DOHH2 (cell line): Measurements from ENCODE around the gene HEATR9.

ENCODE experiments used
- H3F3A ChIP-seq: fragments of 200-600 bp; sonication (generic), shearing (Covaris generic); 2 replicates; pipeline ENCODE4 v1.6.0; 2016; ENCODE audit warnings: antibody characterized with exemption, mild to moderate bottlenecking; ENCODE audit not compliant: control insufficient read depth, insufficient read depth
- H3K27ac ChIP-seq: fragments of 200-600 bp; sonication (generic); 2 replicates; pipeline ENCODE4 v1.5.1; 2014; ENCODE audit warnings: low read depth, mild to moderate bottlenecking, low read length, moderate library complexity
- H3K27me3 ChIP-seq: fragments of 200-600 bp; sonication (generic); 2 replicates; pipeline ENCODE4 v1.6.1; 2014; ENCODE audit warnings: mild to moderate bottlenecking, low read length, mixed read lengths; ENCODE audit not compliant: control insufficient read depth
- H3K36me3 ChIP-seq: fragments of 200-600 bp; sonication (generic); 2 replicates; pipeline ENCODE4 v1.6.1; 2014; ENCODE audit warnings: mild to moderate bottlenecking, low read length, moderate library complexity, mixed read lengths; ENCODE audit not compliant: control insufficient read depth
- H3K4me1 ChIP-seq: fragments of 200-600 bp; sonication (generic); 2 replicates; pipeline ENCODE4 v1.6.1; 2014; ENCODE audit warnings: mild to moderate bottlenecking, low read length, mixed read lengths; ENCODE audit not compliant: control insufficient read depth
- H3K4me2 ChIP-seq: fragments of 200-600 bp; sonication (generic); 2 replicates; pipeline ENCODE4 v1.6.0; 2014; ENCODE audit warnings: mild to moderate bottlenecking, low read length, moderate library complexity
- H3K4me3 ChIP-seq: fragments of 200-600 bp; sonication (generic); 2 replicates; pipeline ENCODE4 v1.5.1; 2014; ENCODE audit warnings: mild to moderate bottlenecking, low read length, mixed read lengths
- H3K79me2 ChIP-seq: fragments of 200-600 bp; sonication (generic); 2 replicates; pipeline ENCODE4 v1.6.1; 2014; ENCODE audit warnings: mild to moderate bottlenecking, low read length, mixed read lengths; ENCODE audit not compliant: control insufficient read depth
- H3K9me2 ChIP-seq: fragments of 200-600 bp; sonication (generic); replicated peaks from 2 replicates; pipeline ENCODE4 v1.6.1; 2014; ENCODE audit warnings: mild to moderate bottlenecking, low read length, mixed read lengths; ENCODE audit not compliant: control insufficient read depth
- H3K9me3 ChIP-seq: fragments of 200-600 bp; sonication (generic); 2 replicates; pipeline ENCODE4 v1.6.1; 2014; ENCODE audit warnings: antibody characterized with exemption, low read length, mixed read lengths; ENCODE audit not compliant: control insufficient read depth, insufficient read depth
- H4K20me1 ChIP-seq: fragments of 200-600 bp; sonication (generic); 2 replicates; pipeline ENCODE4 v1.6.0; 2014; ENCODE audit warnings: low read depth, mild to moderate bottlenecking, antibody characterized with exemption, low read length, moderate library complexity; ENCODE audit not compliant: control insufficient read depth, insufficient read depth
- EZH2phosphoT487 ChIP-seq: fragments of 200-600 bp; sonication (generic); IDR thresholded peaks from 2 replicates; pipeline ENCODE4 v1.6.1; 2017; ENCODE audit warnings: borderline replicate concordance, mild to moderate bottlenecking, antibody characterized with exemption, low read length, moderate library complexity, mixed read lengths
- TF ChIP-seq, protein P1 (sequence below): fragments of 200-600 bp; sonication (generic); IDR thresholded peaks from one replicate; pipeline ENCODE4 v1.5.1; 2014; ENCODE audit warnings: antibody characterized with exemption, mild to moderate bottlenecking, low read depth, low read length; ENCODE audit not compliant: poor library complexity, severe bottlenecking

HEATR9 gene

GRCh38 chr17:35876534-35876933 lies 7.8 kb upstream of the HEATR9 start:
- no peaks in the 10 kb centered on the region for H3K79me2 ChIP-seq
- TF ChIP-seq, protein P1, sequence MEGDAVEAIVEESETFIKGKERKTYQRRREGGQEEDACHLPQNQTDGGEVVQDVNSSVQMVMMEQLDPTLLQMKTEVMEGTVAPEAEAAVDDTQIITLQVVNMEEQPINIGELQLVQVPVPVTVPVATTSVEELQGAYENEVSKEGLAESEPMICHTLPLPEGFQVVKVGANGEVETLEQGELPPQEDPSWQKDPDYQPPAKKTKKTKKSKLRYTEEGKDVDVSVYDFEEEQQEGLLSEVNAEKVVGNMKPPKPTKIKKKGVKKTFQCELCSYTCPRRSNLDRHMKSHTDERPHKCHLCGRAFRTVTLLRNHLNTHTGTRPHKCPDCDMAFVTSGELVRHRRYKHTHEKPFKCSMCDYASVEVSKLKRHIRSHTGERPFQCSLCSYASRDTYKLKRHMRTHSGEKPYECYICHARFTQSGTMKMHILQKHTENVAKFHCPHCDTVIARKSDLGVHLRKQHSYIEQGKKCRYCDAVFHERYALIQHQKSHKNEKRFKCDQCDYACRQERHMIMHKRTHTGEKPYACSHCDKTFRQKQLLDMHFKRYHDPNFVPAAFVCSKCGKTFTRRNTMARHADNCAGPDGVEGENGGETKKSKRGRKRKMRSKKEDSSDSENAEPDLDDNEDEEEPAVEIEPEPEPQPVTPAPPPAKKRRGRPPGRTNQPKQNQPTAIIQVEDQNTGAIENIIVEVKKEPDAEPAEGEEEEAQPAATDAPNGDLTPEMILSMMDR = no peak
- TF ChIP-seq EZH2phosphoT487 = no peak
- H3K27me3 ChIP-seq = peaks cover 7% of the 10 kb centered on the region
- no peaks in the 10 kb centered on the region for H3F3A ChIP-seq
- no peak overlapping the region for H3K27ac ChIP-seq
- H3K9me3 ChIP-seq = no peaks in the 10 kb centered on the region
- no peak overlapping the region for H3K4me3 ChIP-seq
- peaks cover 15% of the 10 kb centered on the region for H3K4me1 ChIP-seq
- no peaks in the 10 kb centered on the region for H3K36me3 ChIP-seq
- no peak overlapping the region for H3K4me2 ChIP-seq
- no peaks in the 10 kb centered on the region for H4K20me1 ChIP-seq
- no peaks in the 10 kb centered on the region for H3K9me2 ChIP-seq

DNA sequence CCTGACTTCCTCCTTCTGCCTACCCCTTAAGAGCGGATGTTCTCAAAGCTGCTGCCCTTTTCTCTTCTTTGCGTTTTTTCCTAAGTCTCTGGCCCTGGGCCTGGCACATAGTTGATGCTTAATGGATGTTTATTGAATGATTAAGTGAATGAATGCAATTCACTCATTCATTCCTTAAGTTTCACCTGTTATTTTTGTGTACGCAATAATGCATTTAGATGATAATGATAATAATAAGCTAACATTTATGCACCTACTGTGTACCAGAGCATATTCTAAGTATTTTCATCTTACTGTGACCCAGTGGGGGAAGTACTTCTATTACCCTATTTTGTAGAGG lies 7.1 kb upstream of the HEATR9 start:
- Histone ChIP-seq H3K27me3 (peaks cover 6% of the 10 kb centered on the region), H4K20me1 (no peaks in the 10 kb centered on the region), H3K27ac (no peak overlapping the region), H3K79me2 (no peaks in the 10 kb centered on the region), H3K4me2 (no peak overlapping the region), H3K36me3 (no peaks in the 10 kb centered on the region), H3K4me3 (no peak overlapping the region), H3K4me1 (peaks cover 12% of the 10 kb centered on the region), H3K9me3 (no peaks in the 10 kb centered on the region), H3F3A (no peaks in the 10 kb centered on the region), H3K9me2 (no peaks in the 10 kb centered on the region)
- TF ChIP-seq EZH2phosphoT487 = no peak
- TF ChIP-seq, protein P1 = no peak

- Histone ChIP-seq H3K27ac (no peak overlapping the region), H3K4me1 (peaks cover 6% of the 10 kb centered on the region), H3K9me2 (no peaks in the 10 kb centered on the region), H3K27me3 (peaks cover 3% of the 10 kb centered on the region; the same call in 1 of the 2 replicates), H3K4me2 (no peak overlapping the region), H3F3A (no peaks in the 10 kb centered on the region), H3K79me2 (no peaks in the 10 kb centered on the region), H3K36me3 (no peaks in the 10 kb centered on the region), H3K4me3 (no peak overlapping the region), H4K20me1 (no peaks in the 10 kb centered on the region), H3K9me3 (no peaks in the 10 kb centered on the region)
- TF ChIP-seq, protein P1 = no peak
- TF ChIP-seq EZH2phosphoT487 = no peak
These were observed 6.5 kb upstream of the HEATR9 start for GRCh38 chr17:35875072-35875799.
